ENCODE measurements around the gene CCSER2.

The CCSER2 gene

DNA sequence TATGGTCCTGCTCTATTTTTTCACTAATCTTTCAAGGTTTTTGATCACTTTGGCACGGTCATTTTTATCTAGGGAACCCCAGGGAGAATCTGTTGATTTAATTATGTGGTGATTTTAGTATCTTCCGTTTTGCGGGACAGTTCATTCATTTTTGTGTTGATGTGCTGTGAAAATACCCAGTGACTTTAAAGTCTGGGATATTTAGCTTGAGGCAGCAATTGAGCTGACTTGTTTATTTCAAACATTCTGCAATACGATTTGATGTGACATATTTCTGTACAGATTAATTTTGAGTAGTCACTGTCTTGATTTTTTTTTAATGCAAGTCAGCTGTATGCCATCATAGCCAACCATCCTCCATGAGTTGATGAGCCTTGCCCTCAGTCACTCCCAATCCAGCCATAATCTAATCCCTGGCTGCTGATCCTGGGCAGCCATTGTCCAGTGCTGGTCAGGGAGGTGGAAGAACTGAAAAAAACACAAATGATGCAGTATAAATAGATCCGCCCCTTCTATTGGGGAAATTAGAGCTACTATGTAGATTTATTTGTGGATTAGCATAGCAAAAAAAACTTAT lies 183.4 kb downstream of the CCSER2 start:
- no peaks in the 10 kb centered on the region for H3K27me3 ChIP-seq (ENCODE audit: insufficient read depth, low read length, poor library complexity, severe bottlenecking)
- no peak overlapping the region for H3K9ac ChIP-seq (ENCODE audit: low read depth, low read length, poor library complexity, severe bottlenecking)

DNA sequence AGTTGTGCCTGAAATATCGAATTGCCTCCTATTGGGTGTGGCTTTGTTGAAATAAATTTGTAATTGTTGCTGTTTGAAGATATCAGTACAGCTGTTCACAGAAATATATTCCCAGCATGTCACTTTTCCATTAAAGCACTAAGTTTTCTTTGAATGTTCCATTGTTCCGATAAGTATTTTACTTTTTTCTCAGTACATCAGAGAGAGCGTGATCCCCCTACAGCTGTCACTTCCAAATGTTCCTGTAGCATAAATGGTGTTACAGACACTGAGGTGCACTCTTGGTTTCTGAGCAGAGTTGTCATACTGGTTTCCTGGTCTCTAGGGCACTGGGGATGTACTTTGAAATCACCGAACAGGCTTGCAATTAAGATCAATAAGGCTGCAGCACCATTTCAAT lies 189.2 kb downstream of the CCSER2 start:
- H3K27me3 ChIP-seq (ENCODE audit: insufficient read depth, low read length, poor library complexity, severe bottlenecking): no peaks in the 10 kb centered on the region
- no peaks in the 10 kb centered on the region for H4K20me1 ChIP-seq (ENCODE audit: insufficient read depth, low read length, poor library complexity, severe bottlenecking)
- no peaks in the 10 kb centered on the region for H3F3A ChIP-seq (ENCODE audit: low read depth)
- H3K9me2 ChIP-seq (replicated peaks; ENCODE audit: low read depth, low read length): no peaks in the 10 kb centered on the region
- no peak overlapping the region for H3K4me2 ChIP-seq (ENCODE audit: low read depth, low read length, poor library complexity, severe bottlenecking)
- peaks cover 7% of the 10 kb centered on the region for H3K4me1 ChIP-seq (ENCODE audit: insufficient read depth, low read length, poor library complexity, severe bottlenecking)
- H3K4me3 ChIP-seq (ENCODE audit: low read length, poor library complexity, severe bottlenecking): no peak overlapping the region
- no peak overlapping the region for H2AFZ ChIP-seq (ENCODE audit: low read length)
- H3K9ac ChIP-seq (ENCODE audit: low read depth, low read length, poor library complexity, severe bottlenecking): no peak overlapping the region
- H3K36me3 ChIP-seq (ENCODE audit: insufficient read depth, low read length): peaks cover 17% of the 10 kb centered on the region; the same call in 1 of the 2 replicates
- H3K79me2 ChIP-seq (ENCODE audit: insufficient read depth, low read length): no peaks in the 10 kb centered on the region
- no peaks in the 10 kb centered on the region for H3K9me3 ChIP-seq (ENCODE audit: insufficient read depth, low read depth, low read length)
- TF ChIP-seq, protein P1, sequence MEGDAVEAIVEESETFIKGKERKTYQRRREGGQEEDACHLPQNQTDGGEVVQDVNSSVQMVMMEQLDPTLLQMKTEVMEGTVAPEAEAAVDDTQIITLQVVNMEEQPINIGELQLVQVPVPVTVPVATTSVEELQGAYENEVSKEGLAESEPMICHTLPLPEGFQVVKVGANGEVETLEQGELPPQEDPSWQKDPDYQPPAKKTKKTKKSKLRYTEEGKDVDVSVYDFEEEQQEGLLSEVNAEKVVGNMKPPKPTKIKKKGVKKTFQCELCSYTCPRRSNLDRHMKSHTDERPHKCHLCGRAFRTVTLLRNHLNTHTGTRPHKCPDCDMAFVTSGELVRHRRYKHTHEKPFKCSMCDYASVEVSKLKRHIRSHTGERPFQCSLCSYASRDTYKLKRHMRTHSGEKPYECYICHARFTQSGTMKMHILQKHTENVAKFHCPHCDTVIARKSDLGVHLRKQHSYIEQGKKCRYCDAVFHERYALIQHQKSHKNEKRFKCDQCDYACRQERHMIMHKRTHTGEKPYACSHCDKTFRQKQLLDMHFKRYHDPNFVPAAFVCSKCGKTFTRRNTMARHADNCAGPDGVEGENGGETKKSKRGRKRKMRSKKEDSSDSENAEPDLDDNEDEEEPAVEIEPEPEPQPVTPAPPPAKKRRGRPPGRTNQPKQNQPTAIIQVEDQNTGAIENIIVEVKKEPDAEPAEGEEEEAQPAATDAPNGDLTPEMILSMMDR (conservative IDR thresholded peaks at IDR 0.05; ENCODE audit: low read length): no peak
- TF ChIP-seq EZH2phosphoT487 (IDR thresholded peaks at IDR 0.05; ENCODE audit: borderline replicate concordance): no peak

More for the DNA sequence above, 183.4 kb downstream of the CCSER2 start:
- Histone ChIP-seq H3F3A (ENCODE audit: low read depth) (no peaks in the 10 kb centered on the region), H4K20me1 (ENCODE audit: insufficient read depth, low read length, poor library complexity, severe bottlenecking) (no peaks in the 10 kb centered on the region), H3K4me1 (ENCODE audit: insufficient read depth, low read length, poor library complexity, severe bottlenecking) (no peaks in the 10 kb centered on the region), H3K4me2 (ENCODE audit: low read depth, low read length, poor library complexity, severe bottlenecking) (no peak overlapping the region), H3K4me3 (ENCODE audit: low read length, poor library complexity, severe bottlenecking) (no peak overlapping the region), H3K9me2 (replicated peaks; ENCODE audit: low read depth, low read length) (no peaks in the 10 kb centered on the region), H3K79me2 (ENCODE audit: insufficient read depth, low read length) (no peaks in the 10 kb centered on the region), H3K9me3 (ENCODE audit: insufficient read depth, low read depth, low read length) (no peaks in the 10 kb centered on the region), H2AFZ (ENCODE audit: low read length) (no peak overlapping the region), H3K36me3 (ENCODE audit: insufficient read depth, low read length) (peaks cover 17% of the 10 kb centered on the region; the same call in 1 of the 2 replicates)
- no peak for TF ChIP-seq EZH2phosphoT487 (IDR thresholded peaks at IDR 0.05; ENCODE audit: borderline replicate concordance)
- TF ChIP-seq, protein P1 (conservative IDR thresholded peaks at IDR 0.05; ENCODE audit: low read length): no peak

DNA sequence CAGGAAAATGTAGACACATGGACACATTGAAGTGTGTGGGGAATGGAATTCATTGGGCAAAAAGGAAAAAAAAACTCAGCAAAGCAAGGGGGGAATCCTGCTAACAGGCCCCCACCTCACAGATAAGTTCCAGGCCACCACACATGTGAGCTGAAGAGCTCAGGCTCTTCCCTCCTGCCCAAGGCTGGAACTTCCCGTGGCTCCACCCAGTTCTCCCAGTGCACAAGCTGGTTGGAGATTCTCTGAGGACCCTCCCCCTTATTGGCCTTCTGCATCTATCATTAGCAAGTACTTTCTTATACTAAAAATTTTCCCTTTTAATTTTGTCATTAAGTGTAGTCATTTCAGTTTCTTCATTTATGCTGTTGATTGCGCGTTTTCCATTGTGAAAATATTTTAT lies 190.8 kb downstream of the CCSER2 start:
- Histone ChIP-seq H3K79me2 (ENCODE audit: insufficient read depth, low read length) (no peaks in the 10 kb centered on the region), H3K27me3 (ENCODE audit: insufficient read depth, low read length, poor library complexity, severe bottlenecking) (no peaks in the 10 kb centered on the region), H3K9me3 (ENCODE audit: insufficient read depth, low read depth, low read length) (no peaks in the 10 kb centered on the region), H3K4me1 (ENCODE audit: insufficient read depth, low read length, poor library complexity, severe bottlenecking) (peaks cover 15% of the 10 kb centered on the region), H4K20me1 (ENCODE audit: insufficient read depth, low read length, poor library complexity, severe bottlenecking) (no peaks in the 10 kb centered on the region), H3K9ac (ENCODE audit: low read depth, low read length, poor library complexity, severe bottlenecking) (no peak overlapping the region), H3K4me3 (ENCODE audit: low read length, poor library complexity, severe bottlenecking) (no peak overlapping the region), H3K9me2 (replicated peaks; ENCODE audit: low read depth, low read length) (no peaks in the 10 kb centered on the region), H3K36me3 (ENCODE audit: insufficient read depth, low read length) (peaks cover 7% of the 10 kb centered on the region; the same call in 1 of the 2 replicates), H2AFZ (ENCODE audit: low read length) (no peak overlapping the region), H3K4me2 (ENCODE audit: low read depth, low read length, poor library complexity, severe bottlenecking) (no peak overlapping the region), H3F3A (ENCODE audit: low read depth) (no peaks in the 10 kb centered on the region)
- TF ChIP-seq, protein P1 (conservative IDR thresholded peaks at IDR 0.05; ENCODE audit: low read length): no peak
- TF ChIP-seq EZH2phosphoT487 (IDR thresholded peaks at IDR 0.05; ENCODE audit: borderline replicate concordance): no peak

Data from Loucy (cell line).